ENCODE results near the gene LCE2B. TPM values are rescaled to one million over a fixed set of nuclear protein-coding genes. Genes with fewer than 3 reads are reported as not detected.
"Not testable (repeated sequence)": the region's sequence is repeated elsewhere in the genome, so short reads cannot be mapped to it uniquely, and the experiment has no call there.

The LCE2B gene, protein sequence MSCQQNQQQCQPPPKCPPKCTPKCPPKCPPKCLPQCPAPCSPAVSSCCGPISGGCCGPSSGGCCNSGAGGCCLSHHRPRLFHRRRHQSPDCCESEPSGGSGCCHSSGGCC
- not detected for total RNA-seq

DNA sequence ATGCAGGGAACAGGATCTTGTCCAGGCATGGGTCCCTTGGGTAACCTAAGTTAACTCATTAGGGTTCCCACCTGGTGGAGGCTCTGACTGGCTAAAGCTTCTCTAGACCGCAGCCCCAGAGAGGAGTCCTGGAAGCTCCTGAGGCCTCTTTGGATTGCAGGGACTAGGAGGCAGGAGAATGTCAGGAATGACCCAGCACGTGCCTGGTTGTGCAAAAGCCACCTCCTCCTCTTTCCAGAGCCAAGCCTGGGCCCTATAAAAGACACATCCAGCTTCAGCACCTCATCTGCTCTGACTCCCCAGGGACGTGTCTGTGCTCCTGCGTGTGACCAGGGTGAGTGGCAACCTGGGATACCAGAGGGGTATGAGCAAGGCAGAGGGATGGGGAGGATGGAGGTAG, at the start of gene LCE2B:
TSS of gene LCE2B (plus strand) at position 301 of the 400 bp plus-strand sequence. CDS start 721 bp downstream, outside the sequence.
- not testable (repeated sequence) for DNase-seq (ENCODE audit: low spot score)

DNA sequence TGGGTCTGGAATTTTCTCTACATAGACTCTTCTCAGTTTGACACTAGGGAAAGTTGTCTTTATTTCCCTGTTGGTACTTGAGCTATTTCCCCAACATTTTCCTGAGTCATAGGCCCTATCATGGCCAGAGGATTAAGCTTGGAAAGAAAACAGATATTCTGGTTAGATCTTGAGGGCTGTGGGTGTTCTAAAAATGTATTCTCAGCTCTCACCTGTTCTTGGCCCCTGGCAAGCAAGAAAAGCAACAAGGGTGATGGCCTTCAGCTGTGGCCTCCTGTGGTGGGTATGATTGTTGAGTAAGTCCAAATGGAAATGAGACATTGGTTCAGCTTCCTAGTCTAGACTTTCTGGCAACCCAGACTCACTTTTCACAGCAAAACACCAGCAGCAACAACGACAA, 45.6 kb upstream of the LCE2B start:
- DNase-seq (ENCODE audit: low spot score): no peak

DNA sequence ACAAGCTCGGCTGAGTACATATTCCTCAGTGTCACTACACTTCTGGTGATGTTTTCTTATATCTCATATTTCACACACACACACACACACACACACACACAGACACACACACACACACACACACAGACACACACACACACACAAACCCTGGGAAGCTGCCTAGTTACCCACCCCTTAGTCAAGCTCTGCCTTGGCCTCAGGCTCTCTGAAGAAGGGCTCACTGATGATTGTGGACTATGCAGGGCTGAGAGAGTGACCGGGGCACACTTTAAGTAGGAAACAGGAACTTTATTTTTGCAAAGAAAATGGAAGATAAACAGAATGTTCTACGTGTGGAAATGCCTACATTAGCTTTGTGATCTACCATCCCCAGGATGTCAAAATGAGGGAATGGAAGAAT, 42.0 kb upstream of the LCE2B start:
- DNase-seq (ENCODE audit: low spot score): no peak

DNA sequence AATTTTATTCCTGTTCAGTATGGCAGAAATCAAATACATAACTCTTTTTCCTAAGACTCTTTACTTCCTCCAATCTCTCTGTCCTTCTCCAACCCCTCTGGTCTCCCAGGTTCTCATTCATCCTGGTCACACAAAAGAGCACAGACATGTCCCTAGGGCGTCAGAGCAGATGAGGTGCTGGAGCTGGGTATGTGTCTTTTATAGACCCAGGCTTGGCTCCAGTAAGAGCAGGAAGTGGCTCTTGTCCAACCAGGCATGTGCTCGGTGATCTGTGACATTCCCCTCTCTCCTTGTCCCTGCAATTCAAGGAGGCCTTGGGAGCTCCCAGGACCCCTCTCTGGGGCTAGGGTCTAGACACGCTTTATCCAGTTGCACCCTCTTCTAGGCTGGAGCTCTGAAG, 40.8 kb upstream of the LCE2B start:
- DNase-seq (ENCODE audit: low spot score): no peak

DNA sequence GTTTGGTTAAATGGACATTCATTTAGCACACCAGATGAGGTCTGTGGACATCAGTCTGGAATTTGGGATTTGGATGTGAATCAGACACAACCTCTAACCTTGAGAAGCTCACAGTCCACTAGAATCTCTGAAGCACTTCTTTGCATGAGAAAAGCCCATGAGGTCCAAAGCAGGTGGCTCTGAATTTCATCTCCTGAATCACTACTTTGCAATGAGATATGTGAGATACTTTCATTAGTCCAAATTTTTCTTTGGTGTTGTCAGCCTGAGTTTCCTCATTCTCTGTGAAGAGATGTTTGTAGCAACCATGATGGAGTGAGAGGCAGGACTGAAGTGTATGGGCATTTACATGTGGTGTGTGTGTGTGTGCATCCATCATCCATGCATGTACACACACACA, 39.3 kb upstream of the LCE2B start:
- no peak for DNase-seq (ENCODE audit: low spot score)

DNA sequence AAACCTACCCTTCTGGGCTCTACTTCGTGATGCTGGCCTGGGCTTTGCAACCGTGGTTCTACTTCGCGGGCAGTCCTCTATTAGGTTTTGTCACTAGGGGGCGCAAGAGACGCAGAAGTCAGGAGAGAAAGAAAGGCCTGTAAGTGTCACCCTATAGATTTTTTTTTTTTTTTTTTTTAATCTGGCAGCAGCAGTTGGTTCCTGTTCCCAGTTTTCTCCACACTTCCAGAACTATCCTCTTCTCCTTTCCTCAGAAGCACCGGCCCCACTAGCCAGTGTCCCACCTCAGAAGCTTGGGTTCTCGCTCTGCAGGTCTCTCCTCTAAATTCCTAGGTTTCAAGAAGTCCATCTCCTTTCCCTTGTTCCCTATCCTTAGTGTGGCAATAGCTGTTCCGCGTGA, 31.8 kb upstream of the LCE2B start:
- DNase-seq (ENCODE audit: low spot score): peak; percentile 53

DNA sequence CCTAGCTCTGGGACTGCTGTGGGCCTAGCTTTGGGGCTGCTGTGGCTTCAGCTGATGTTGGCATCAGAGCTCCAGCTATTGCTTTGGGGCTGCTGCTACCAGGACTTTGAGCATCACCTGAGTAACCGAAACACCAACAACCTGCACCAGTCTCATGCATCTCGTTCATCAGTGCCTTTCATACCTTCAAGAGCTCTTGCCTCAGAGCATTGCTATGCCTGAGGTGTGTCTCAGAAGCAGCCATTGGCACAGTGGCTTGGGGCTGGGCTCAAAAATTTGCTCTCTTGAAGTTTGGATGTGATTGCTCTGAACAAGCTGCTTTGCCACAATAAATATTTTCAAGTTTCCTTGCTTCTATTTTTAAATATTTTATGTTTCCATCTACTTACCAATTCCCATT, 29.5 kb upstream of the LCE2B start:
- DNase-seq (ENCODE audit: low spot score): no peak

DNA sequence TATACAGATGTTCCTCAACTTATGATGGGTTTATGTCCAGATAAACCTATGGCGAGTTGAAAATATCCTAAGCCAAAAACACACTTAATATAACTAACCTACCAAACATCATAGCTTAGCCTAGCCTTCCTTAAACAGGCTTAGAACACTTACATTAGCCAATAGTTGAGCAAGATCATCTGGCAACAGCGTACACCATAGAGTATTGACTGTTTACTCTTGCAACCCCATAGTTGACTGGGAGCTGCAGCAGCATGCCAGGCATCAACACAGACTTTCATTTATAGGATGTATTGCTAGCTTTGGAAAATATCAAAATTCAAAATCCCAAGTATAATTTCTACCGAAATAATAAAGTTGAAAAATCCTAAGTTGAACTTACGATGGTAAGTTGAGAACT, 28.2 kb upstream of the LCE2B start:
- DNase-seq (ENCODE audit: low spot score): no peak

DNA sequence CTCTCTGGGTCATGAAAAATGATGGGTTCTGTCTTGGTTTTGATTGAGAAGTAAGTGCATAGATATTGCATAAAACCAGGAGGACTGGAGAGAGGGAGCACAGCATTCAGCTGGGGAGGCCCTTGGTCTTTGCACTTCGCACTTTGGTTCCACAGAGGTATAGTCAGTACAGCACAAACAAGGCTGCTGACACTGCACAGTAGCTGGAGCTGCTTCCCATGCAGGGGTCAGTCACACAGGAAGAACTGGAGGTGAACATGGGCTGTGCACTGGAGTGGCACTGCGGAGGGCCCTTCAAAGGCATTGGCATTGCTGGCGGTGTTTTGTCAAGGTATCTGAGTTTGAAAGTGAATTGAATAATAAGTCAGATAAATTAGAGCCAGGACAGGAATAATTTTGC, 27.3 kb upstream of the LCE2B start:
- no peak for DNase-seq (ENCODE audit: low spot score)

DNA sequence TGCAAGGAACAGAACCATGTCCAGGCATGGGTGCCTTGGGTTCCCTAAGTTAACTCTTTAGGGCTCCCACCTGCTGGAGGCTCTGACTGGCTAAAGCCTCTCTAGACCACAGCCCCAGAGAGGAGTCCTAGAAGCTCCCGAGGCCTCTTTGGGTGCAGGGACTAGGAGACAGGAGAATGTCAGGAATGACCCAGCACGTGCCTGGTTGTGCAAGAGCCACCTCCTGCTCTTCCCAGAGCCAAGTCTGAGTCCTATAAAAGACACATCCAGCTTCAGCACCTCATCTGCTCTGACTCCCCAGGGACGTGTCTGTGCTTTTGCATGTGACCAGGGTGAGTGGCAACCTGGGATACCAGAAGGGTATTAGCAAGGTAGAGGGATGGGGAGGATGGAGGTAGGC, 22.8 kb upstream of the LCE2B start, which contains the start of gene LCE2D:
TSS of gene LCE2D (plus strand) at position 283 of the 400 bp plus-strand sequence. CDS start 726 bp downstream, outside the sequence.
- no peak for DNase-seq (ENCODE audit: low spot score)

DNA sequence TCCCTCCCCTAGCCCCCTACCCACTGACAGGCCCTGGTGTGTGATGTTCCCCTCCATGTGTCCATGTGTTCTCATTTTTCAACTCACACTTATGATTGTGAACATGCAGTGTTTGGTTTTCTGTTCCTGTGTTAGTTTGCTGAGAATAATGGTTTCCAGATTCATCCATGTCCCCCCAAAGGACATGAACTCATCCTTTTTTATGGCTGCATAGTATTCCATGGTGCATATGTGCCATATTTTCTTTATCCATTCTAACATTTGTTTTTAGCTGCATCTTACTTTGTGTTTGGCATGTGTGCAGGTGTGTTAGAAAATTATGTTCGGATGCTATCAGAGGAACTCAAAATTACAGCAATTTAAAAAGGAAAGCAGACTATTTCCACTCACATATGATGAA, 19.8 kb upstream of the LCE2B start:
- not testable (repeated sequence) for DNase-seq (ENCODE audit: low spot score)

DNA sequence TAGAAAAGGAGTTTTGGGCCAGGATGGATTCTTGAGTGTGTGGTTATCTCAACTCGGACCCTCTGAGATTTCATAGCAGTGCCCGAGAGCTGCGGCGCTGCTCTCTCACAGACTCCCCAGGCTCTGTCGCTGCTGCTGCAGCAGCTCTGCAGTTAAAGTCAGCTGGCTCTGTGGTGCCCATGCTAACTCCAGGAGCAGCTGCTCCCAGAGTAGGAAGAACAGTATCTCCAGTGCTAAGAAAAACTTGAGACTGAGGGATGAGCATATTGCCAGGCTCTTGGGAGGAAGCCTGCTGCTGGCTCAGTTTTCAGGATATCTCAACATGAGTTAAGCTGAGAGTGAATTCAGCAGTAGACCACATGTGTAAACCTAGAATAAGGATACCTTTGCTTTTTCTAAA, 18.3 kb upstream of the LCE2B start:
- DNase-seq (ENCODE audit: low spot score): no peak

DNA sequence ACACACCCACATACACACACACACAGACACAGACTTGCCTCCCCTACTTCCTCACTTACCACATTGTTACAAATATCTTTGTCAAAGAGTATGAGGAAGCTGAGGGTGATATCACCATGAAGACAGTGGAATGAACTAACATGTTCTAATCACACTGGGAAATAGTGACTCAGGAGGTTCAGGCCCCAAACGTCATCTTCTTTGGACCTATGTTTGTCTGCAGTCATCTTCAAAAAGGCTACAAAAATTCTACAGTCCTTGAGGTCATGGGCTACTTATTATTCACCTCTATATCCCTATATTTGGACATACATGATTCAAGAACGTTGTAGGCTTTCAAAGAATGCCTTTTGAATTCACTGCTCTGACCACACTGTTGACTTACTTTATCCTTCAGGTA, 12.9 kb upstream of the LCE2B start:
- DNase-seq (ENCODE audit: low spot score): no peak

DNA sequence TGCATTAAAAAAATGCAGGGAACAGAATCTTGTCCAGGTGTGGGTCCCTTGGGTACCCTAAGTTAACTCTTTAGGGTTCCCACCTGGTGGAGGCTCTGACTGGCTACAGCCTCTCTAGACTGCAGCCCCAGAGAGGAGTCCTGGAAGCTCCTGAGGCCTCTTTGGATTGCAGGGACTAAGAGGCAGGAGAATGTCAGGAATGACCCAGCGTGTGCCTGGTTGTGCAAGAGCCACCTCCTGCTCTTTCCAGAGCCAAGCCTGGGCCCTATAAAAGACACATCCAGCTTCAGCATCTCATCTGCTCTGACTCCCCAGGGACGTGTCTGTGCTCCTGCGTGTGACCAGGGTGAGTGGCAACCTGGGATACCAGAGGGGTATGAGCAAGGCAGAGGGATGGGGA, 10.9 kb upstream of the LCE2B start, which contains the start of gene LCE2C:
TSS of gene LCE2C (plus strand) at position 297 of the 400 bp plus-strand sequence. CDS start 737 bp downstream, outside the sequence.
- DNase-seq (ENCODE audit: low spot score): not testable (repeated sequence)

DNA sequence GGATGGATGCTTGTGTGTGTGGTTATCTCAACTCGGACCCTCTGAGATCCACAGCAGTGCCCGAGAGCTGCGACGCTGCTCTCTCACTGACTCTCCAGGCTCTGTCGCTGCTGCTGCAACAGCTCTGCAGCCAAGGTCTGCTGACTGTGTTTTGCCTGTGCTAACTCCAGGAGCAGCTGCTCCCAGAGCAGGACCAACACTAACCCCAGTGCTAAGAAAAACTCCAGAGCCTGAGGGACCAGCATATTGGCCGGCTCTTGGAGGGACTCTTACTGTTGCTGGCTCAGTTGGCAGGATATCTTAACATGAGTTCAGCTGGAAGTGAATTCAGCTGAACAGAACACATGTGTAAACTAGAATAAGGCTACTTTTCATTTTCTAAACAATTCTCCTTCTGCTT, 6.5 kb upstream of the LCE2B start:
- peak; percentile 16 for DNase-seq (ENCODE audit: low spot score)

DNA sequence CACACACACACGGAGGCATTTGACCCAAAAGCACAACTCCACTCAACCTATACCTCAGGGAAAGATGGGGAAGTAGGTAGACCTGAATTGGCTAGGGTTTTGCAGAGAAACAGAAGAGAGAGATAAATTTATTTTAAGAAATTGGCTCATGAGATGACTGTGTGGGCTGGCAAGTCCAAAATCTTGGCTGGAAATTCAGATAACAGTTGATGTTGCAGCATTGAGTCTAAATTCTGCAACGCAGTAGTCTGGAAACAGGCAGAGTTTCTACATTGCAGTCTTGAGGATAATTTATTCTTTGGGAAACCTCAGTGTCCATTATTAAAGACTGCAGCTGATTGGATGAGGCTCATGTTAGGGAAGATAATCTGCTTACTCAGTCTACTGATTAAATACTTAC, 4.3 kb upstream of the LCE2B start:
- DNase-seq (ENCODE audit: low spot score): no peak

DNA sequence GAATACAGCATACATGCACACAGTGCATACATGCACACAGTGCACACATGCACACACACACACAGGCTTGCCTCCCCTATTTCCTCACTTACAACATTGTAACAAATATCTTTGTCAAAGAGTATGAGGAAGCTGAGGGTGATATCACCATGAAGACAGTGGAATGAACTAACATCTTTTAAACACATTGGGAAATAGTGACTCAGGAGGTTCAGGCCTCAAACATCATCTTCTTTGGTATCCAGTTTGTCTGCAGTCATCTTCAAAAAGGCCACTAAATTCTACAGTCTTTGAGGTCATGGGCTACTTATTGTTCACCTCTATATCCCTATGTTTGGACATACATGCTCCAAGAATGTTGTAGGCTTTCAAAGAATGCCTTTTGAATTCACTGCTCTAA, 2.1 kb upstream of the LCE2B start:
- DNase-seq (ENCODE audit: low spot score): no peak

DNA sequence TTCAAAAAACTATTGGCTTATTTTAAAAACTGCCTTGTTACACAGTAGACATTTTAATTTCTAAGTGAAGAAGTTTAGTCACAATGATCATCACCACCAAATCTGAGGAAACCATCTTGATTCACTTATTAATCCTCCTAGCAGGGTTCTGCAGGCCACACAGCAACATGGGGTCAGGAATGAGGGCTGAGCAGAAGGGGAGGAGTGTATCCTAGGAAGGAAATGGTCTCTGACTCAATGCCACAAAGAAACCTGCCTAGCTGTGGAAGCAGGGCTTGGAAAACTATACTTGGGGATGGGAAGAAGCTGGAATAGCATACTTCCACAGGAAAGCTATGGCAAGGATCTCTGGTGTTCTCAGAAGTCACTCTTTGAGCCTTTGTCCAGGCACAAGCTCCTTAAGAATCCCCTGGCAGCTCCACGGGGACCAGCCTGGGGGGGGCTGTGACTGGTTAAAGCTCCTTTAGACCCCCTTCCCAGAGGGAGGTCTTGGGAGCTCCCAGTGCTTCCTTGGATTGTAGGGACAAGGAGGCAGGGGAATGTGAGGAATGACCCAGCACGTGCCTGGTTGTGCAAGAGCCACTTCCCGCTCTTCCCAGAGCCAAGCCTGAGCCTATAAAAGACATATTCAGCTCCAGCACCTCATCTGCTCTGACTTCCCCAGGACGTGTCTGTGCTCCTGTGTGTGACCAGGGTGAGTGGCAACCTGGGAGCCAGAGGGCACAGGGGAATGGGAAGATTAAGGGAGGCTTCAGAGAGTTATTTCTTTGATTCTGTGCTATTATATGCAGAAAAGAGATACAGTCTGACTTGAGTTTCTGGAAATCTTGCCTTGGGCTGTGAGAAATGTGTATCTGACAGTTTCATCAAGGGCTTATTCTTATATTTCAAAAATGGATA, 12.0 kb downstream of the LCE2B start, which contains the start of gene LCE2A:
TSS of gene LCE2A (plus strand) at position 645 of the 900 bp plus-strand sequence. CDS start 557 bp downstream, outside the sequence.
- no peak for DNase-seq (ENCODE audit: low spot score)

DNA sequence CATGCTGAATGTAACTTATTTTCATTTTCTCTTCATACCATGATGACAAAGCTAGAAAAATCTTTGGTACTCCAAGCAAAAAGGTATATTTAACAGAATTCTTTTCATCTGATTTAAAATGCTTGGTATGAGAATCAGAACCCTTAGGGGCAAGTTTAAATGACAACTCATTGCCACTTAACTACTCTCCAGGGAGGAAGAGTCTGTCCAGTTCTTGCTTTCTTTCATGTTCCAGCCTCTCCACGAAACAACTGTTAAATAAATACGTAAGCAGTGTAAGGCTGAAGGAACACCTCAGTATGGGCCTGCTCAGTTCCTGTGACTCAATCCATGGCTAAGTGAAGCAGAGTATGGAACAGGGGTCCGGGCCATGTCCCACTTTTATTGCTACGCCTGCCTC, 13.8 kb downstream of the LCE2B start:
- DNase-seq (ENCODE audit: low spot score): no peak

DNA sequence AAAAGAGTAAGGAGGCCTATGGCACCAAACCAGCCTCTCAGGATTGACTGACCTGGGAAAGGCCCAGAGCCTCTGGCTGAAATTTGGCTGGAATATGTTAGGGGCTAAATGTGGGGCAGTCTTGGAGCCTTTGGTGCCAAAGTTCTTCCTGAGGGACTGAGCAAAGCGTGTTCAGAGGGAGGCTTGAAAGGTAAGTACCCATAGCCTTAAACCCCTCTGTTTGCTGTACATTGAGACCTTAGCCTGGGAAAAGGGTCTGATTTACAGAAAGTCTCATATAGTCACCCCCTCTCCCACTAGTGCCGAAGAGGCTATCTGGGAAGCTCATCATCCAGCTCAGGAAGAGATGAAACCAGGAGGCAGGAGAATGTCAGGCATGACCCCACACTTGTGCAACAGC, 21.9 kb downstream of the LCE2B start, which contains the start of gene LCE4A:
TSS of gene LCE4A (plus strand) at position 301 of the 400 bp plus-strand sequence. CDS start 916 bp downstream, outside the sequence.
- DNase-seq (ENCODE audit: low spot score): no peak

DNA sequence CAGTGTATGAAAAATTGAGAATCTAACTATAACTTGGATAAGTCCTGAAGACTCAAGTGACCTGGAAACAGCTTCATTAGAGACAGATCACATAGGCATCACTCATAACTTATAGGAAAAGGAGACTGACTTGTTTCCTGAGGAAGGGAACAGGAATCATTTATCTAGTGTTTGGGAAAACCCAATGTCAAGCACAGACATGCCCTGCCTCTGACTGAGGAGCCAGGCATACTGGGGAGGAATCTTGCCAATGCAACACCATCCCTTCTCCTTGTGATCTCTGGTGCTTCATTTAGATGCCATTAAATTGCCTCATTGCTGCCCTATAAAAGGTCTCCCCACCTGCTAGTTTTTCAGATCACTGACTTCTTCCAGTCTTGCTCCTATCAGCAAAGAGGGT, 32.3 kb downstream of the LCE2B start:
- DNase-seq (ENCODE audit: low spot score): no peak

DNA sequence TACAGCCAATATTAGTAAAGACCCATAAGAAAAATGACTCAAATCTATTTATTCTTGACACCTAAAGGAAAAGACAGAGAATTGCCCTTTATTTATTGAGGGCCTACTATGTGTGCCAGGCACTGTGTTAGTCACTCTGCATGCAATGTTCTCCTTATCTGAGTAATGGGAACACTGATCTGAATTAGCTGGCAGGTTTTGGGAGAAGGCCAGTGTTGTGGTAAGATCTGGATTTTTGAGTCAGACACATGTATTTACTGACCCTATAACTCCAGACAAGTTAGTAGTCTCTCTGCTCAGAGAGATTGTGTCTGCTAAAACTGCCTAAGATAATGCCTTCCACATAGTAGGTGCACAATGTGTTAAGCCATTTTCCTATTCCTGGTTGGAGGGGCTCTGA, 39.3 kb downstream of the LCE2B start:
- no peak for DNase-seq (ENCODE audit: low spot score)

DNA sequence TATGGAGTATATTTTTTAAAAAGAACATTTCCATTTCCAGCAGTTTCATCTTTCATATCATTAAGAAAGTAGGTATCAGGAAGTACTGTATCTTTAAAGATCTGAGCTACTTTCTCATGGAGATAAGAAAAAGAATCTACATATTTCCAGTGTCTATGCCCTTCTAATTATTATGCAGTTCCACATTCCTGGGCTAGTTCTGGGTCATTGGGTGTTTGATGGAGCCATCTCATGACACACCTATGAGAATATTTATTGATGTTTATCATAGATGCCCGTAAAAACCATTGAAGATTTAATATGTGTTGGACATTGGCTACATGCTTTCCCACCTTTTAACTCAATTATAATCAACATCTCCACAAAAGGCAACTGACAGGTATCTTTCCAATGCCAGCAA, 43.1 kb downstream of the LCE2B start:
- no peak for DNase-seq (ENCODE audit: low spot score)
